GM19043 (cell line): Measurements from ENCODE around the gene ARHGAP10.

ENCODE experiments used
- ATAC-seq: cut with Tn5 transposase; IDR thresholded peaks from one replicate; pipeline ENCODE4 v1.9.1; 2021; ENCODE audit warnings: low read depth; ENCODE audit not compliant: unreplicated experiment

The ARHGAP10 gene

DNA sequence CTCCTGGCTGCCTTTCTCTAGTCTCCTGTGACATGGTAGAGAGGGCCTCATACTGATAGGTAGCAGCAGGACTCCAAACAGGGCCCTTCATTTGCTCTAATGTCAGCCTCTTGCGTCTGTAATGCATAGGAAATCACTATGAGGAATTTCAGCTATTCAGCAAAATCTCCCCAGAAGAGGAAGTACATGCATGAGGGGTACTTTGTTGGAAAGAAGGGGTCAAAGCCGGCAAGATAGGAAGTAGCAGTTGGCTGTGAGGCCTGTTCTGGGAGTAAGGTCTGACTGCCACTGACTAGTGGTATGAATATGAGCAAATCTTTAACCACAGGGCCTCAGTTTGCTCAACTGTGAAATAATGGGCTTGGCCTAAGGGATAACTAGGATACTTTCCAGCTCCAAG is 283.2 kb downstream of the ARHGAP10 start:
- no peak for ATAC-seq

DNA sequence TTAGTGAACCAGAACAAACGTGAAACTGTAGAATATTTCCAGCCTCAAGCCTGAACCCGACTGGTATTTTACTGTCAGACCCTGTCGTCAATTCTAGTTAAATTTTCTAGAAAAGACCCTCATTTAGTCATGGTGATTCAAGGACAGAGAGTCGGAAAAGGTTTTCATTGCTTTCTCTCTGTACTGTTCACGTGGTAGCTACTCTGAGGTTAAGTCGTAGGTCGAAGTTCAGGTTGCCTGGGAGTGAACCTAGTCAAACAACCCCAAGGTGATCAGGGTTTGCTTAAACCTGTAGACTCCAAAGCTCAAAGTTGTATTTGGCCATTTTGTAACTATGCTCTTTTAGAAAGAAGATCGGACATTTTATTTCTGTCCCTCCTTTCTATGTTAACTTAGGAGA is 283.6 kb downstream of the ARHGAP10 start:
- ATAC-seq = no peak

DNA sequence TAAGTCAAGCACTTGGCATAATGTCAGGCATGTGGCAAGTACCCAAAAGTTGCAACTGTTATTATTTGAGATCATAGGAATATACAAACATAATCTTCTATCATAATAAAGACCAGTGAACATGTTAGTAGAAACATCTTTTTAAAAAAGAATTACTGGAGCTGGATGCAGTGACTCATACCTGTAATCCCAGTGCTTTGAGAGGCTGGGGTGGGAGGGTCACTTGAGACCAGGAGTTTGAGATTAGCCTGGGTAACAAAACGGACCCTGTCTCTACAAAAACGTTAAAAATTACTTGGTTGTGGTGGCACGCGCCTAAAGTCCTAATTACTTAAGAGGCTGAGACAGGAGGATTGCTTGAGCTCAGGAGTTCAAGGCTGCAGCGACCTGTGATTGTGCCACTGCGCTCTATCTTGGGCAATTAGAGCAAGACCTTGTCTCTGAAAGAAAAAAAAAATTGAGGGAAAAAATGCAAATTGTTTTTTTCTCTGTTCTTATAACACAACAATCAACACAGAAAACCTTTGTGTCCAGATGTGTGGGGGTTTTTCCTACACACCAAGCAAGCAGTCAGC is 284.3 kb downstream of the ARHGAP10 start:
- ATAC-seq = no peak

DNA sequence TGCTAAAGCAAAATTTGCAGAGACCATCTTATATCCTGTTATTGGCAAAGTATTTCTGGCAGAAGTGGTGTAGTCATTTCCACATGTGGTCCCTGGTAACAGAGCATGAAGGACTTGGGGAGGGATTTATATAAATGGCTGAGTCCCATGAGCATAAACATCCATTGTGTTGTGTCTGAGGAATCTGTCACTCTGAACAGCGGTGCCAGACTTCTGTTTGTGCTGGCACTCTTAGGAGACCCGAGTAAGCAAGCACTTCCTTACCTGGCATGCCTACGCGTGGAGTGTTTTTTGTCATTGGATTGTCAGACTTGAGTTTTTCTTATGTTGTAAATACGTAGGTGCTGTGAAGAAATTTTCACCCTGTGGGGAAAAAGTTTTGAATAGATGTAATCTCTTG is 285.9 kb downstream of the ARHGAP10 start:
- no peak for ATAC-seq

DNA sequence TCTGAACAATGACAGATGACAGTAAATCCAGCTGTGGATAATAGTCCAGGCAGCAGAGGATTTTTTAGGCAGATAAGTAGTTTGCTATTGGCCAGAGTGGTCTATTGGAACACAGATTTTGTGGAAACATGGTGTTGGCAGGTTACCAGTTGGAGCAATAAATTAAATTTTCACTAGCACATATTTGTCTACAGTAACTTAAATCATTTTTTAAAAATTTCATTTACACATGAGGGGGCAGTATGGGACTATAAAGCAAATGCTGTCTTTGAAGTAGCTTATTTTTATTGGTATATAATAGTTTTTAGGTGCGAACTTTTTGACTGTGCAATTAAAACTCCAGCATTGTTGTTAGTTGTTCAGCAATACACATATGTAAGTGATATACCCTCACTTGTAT is 289.8 kb downstream of the ARHGAP10 start:
- ATAC-seq = no peak

DNA sequence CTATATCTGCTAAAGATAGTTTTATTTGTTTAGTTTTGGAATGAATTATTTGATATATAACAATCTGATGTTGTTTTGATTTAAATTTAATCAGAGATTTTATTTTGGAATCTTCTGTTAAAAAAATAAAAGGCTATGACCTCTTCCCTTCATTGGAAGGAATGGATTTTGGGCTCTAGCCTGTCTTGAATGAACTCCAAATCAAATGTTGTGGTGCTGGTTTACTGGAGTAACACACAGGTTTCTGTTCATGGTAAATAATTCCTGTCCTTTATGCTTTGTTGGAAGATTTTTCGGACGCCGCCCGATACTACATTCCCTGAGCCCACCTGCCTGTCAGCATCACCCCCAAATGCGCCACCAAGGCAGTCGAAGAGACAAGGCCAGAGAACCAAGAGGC is 291.1 kb downstream of the ARHGAP10 start:
- no peak for ATAC-seq

DNA sequence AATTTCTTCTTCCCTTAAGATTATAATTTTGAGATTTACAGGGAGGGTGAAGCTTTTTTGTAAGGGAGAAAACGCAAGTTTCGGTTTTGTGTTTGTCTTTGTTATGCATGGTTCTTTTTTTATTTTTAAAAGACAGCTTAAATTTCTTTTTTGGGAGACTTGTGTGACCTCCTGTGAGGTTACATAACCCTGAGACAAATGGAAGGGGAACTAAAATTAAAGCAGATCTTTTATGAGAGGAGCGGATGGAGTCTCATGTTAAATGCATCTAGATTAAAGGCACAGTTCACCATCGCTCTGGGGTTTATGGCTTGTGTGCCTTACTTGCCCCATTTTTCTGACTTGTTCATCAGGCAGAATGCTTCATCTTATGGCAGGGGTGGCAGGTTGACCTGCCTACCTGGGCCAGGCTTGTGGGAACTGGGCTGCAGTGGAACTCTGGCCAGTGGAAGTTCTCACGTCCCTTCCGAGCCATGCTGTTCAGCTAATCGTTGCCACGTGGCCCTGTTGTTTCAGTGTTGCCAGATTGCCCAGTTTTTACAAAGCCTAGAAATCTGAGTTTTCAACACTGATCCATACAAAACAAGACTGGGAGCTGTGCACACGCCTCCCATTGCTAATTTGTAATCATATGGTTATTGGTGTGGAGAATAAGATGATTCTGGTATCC is 291.8 kb downstream of the ARHGAP10 start:
- ATAC-seq = no peak

DNA sequence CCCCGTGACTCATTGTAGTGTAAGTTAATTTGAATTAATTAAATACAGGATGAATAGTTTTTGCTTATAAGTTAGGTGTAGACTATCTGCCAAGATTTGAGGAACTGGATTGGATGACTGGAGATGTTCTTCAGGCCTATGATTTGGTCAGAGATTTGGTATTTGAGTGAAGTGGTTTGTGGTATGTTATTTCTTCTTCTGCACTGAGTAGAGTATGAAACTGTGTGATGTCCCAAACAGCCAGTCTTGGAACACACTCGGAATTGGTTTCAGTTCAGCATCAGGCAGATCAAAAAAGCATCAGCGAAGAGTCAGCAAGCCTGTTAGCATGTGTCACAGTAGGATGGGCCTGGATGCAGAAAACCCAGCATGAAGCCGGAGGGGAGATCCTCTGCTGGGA is 294.1 kb downstream of the ARHGAP10 start:
- no peak for ATAC-seq

DNA sequence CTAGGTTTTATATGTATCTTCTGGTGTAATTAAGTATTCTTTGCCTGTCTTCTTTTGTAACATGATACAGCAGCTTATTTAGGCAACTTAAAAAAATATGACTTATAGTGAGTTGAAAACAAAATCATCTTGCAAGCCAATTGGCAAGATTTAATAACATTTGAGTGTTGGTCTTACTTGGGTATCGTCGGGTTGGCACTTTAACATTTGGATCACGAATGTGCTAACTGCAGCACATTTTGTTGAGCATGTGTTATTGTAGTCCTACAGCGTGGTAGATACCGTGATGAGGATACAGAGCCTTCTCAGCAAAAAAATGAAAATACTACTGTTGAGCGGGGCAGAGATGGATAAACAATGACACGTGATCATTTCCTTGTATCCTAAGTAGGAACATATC is 295.3 kb downstream of the ARHGAP10 start:
- no peak for ATAC-seq

DNA sequence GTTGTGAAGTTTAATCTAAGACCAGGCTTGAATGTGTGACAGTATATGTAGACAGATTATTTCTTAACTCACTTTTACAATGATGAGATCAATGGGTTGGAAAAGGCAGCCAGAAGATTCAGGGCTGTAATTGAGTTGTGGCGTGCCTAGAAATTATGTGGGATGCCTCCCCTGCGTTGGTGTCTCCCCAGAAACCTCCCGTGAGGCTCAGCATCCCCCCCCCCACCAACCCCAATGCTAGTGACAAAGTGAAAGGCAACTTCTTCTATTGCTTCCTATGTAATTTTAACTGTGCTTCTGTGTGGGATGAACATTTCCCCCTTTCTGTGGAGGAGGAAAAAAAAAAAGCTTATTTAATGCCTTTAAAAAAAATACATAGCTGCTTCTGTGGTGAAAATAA is 297.9 kb downstream of the ARHGAP10 start:
- ATAC-seq = no peak

DNA sequence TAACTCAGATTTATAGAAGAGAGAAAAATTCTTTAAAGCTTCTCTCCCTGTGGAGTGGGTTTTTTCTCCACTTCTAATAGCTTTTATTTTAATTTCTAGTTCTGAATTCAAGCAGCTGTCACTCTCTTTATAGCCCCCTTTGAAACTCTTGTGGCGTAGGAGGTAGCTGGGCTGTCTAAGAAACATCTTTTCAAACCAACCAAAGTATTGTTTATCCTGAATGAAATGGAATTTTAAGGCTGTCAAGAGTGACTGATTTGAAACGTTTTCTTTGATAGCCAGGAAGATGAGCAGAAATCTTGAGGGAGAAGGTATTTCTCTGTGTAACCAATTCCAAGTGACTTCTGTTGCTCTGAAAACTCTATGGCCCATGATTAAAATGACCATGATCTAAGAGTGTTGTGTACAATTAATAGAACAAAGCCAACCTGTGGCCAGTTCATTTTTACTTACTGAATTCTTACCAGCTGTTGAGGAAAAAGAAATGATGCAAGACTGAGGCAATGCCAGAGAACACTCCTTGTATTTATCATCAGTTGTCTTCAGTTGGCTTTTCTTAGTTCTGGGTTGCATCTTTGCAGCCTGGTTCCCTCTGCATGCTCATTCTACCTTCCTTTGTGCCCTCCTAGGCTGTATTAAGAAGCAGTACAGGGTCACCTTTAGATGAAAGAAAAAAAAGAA is 298.4 kb downstream of the ARHGAP10 start:
- ATAC-seq = no peak

DNA sequence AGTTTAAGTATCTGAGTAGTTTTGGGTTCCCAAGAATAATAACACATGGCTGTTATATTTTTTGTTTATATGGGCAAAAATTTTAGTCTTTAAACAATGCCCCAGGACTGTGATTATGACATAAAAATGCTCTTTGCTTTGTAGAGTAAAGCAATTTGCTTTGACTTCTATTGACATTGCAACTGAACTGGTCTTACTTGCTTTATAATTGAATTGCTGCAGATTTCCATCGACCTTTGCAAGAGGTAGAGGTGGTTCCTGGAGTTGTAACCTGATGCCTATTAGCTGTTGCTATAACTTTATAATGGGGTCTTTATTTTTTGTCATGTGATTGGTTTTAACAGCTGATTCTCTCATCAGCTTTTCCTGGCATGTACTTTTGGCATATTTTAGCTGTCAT is 302.9 kb downstream of the ARHGAP10 start:
- no peak for ATAC-seq

DNA sequence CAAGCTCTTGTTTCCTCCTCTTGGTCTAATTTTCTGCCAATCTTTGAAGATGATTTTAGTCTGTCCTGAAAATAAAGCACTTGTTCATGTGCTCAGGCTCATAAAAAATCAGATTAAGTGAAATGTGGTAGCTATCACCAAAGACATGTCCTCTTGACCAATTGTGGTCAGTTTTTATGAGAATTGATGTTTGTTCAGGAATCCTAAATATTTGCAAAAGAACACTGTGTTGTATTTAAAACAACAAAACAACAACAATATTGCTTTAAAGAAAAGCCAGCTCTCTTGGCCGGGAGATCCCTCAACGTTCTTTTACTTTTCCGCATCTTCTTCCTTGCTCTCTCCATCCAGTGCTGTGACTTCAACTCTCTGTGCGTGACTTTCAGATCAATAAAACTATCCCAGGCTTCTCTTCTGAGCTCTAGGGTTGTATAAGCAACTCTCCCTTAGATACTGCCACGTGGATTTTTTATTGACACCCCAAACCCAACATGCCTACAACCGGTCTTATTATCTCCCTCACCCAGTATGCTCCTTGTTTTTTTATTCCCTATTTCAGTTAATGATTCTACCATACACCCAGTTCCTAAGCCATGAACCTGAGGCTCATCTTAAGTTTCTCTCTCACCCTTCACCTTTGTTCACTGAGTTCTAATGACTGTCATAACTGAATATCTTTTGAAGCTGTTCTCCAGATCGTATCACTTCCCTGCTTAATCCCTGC is 309.9 kb downstream of the ARHGAP10 start:
- no peak for ATAC-seq

DNA sequence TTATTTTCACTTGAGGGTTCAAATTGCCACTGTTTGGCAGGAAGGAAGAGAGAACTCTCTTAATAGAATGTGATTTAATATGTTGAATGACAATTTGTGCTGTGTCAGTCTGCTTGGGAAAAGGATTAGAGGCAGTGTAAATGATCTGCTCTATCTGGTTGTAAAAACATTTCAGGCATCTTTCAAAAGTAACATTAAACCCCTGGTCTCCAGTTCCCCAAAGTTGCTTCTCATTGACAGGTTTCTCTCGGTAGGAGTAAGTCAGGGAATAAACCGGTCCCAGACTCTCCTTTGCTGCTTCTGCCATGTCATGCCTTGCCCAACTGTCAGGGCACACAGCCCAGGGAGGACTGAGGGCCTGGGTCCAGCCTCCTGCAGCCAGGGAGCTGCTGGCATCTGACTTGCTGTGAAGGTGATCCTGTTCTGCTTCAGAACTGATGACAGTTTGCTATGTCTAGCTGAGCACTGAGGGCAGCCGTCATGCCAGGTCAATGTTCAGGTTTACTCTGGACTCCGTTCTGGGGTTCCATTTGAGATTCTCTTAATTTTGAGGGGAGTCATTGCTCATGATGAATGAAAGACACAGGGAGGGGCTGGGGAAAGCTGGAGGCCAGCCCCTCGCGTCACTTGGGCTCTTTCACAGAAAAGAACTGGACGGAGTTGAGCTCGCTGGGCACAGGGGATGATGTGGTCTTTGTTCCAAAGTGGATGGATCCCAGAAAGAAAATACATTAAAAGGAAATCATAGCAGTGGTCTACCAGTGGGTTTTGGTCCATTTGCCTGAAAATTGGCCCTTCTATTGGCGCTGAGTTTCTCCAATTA is 312.4 kb downstream of the ARHGAP10 start:
- ATAC-seq = no peak

DNA sequence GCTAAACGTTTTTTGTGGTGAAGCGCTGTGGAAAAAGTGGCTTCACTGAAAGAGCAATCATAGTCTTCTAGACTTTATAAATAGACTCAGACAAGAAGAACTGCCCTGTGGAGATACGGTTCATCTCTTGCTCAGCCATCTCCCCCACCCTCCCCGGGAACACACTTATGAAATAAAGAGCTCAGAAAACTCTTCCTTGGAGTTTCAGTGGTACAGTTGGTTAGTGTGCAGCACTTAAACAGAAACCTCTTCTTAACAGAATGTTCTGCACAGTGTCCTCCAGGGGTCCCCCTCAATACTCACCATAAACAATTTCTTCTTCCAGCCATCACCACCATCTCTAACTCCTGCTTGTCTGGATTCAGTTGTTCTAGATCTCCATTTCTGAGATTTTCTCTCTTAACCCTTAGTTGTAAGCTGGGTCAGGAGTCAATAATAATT is 313.0 kb downstream of the ARHGAP10 start:
- ATAC-seq = peak; percentile 93

DNA sequence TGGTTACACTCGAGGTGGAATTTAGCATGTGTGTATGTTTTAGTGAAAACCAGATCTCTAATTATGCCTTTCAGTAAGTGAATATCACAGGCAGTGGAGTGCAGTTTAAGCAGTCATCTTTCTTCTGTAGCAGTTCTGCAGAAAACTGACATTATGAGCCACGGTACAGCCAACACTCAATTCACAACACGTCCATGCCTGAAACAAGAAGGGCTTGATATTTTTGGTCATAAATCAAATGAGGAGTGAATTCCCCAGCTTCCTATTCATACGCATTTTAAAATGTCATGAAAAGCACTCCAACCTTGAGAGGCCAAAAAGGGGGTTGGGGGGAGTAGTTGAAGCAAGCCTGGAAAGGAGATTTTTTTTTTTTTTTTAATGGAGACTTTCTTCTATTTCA is 316.7 kb downstream of the ARHGAP10 start:
- no peak for ATAC-seq

DNA sequence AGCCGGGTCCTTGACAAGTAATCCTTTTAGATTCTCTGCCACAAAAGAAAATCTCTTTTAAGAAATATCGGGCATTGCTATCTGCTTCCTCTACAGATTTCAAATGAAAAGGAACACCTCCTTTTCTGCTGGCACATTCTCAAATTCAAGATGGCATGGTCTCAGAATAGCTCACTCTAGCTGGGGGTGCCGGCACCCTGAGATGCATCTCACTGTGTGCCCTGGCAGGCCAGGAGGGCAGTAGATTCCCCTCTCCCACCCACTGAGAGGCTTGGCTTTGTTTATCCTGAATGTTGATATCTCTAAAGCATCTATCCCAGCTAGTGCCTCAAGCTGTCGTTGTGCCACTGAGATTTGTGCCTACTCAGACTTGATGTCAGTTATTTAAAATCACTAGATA is 319.5 kb downstream of the ARHGAP10 start:
- no peak for ATAC-seq

DNA sequence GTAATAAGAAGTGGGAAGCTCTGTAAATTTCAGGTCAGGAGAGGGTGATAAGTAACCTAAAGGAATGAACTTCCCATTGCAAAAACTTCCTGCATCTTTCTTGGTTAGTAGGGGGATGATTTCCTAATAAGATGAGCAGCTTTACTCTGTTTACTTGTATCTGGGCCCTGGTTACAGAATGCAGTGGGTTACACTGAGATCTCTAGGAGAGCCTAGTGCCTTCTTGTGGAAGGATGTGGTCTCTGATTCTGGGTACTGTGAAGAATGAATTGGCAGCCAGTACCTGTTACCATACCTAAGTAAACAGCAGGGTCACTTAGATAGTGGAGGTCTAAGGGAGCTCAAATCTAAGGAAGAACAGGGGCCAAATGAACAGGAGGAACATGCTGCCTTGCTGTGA is 320.6 kb downstream of the ARHGAP10 start:
- no peak for ATAC-seq

DNA sequence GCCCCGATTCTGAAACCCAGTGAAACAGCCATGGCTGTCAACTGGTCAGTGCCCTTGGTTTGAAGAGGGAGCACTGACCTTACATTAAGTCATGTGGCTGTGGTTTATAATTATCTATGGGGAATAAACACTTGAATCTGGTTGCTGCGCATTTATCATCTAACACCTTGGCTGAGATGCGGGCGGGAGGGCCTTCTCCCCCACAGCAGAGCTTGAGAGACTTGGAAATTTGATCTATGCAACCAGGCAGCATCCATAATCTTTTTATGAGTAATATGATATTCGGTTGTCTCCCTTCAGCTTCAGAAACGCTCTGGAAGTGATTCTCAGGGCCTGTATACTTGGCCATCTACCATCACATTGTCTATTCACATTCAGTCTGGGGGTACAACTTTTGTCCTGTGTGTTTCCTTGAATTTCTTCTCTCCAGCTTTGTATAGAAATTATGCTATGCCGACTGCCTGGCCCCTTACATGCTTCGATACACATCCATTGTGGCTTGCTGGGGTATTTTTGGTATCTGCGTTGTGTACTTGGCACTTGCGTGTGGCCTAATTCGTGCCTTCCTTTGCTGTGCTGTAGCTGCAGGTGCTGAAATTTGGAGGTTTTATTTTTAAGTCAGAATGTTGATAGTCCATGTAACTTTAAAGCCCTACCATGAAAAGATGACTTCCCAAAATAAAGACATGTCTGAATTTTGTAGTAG is 321.6 kb downstream of the ARHGAP10 start:
- ATAC-seq = no peak

DNA sequence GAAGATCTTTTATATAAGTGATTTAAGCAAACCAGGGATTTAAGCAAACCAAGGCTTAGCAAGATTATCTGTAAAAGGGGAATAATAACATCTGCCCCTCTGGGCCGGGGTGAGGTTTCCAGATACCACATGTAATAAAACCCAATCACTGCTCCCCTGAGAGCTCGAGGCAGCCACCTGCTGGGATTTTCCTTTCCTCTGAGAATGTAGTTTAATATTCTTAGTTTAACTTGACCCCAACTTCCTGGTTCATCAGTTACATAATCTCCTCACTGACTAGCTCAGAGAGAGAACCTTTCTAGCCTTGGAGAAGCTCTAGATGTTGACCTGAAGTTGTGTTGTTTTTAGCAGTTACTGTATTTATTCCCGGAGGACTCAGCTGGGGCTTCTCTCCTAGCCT is 322.4 kb downstream of the ARHGAP10 start:
- no peak for ATAC-seq
